ENCODE results near the gene PLOD3.

DNA sequence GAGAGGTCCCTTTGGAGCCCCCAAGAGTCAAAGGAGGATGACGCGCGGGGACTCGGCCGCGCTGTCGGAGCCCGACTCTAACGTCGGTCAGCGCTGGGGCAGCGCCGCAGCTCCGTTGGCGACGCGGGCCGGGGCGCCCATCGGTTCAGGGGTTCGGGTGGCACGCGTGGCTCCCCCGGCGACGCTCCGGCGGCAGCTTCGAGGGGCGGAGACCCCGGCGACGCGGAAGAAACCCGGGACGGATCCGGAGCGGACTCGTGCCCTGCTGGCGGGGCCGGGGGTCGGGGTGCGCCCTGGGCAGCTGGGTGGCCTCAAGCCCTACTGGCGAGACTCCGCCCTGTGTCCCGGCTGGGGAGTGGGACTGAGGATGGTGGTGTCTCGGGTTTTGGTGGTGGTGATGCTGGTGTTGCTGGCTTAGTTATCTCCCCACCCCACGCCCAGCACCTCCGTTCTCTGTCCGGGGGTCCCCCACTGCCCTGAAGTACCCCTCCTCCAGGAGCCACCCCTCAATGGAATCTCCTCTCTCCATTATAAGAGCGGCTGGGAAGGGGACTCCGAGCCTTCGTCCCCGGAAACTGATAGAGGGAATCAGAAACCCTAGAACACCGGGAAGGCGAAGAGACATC lies 37.1 kb downstream of the PLOD3 start, which contains the start of gene NAT16:
- TF ChIP-seq, protein P1, sequence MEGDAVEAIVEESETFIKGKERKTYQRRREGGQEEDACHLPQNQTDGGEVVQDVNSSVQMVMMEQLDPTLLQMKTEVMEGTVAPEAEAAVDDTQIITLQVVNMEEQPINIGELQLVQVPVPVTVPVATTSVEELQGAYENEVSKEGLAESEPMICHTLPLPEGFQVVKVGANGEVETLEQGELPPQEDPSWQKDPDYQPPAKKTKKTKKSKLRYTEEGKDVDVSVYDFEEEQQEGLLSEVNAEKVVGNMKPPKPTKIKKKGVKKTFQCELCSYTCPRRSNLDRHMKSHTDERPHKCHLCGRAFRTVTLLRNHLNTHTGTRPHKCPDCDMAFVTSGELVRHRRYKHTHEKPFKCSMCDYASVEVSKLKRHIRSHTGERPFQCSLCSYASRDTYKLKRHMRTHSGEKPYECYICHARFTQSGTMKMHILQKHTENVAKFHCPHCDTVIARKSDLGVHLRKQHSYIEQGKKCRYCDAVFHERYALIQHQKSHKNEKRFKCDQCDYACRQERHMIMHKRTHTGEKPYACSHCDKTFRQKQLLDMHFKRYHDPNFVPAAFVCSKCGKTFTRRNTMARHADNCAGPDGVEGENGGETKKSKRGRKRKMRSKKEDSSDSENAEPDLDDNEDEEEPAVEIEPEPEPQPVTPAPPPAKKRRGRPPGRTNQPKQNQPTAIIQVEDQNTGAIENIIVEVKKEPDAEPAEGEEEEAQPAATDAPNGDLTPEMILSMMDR (optimal IDR thresholded peaks at IDR 0.05 in 1 of 3, IDR thresholded peaks at IDR 0.05 in 1 of 3, conservative IDR thresholded peaks at IDR 0.05 in 1 of 3; ENCODE audit: extremely low read depth in 1 of 3, insufficient read depth in 2 of 3, low read length in 3 of 3), result no peak
- peak; percentile 91 for TF ChIP-seq EZH2 (IDR thresholded peaks at IDR 0.05; ENCODE audit: low read length)

All from keratinocyte (primary cell).